Breast epithelium (tissue), 4 donors: ENCODE results near the gene PRDM15. TPM values are rescaled to one million over a fixed set of nuclear protein-coding genes. Genes with fewer than 3 reads are reported as not detected.

Experiments used
- DNase-seq, 2 donors: peaks; one replicate each; pipeline ENCODE4 v3.0.0-alpha.2; 2019; ENCODE audit warnings: low spot score in 2 of 2
- H3K27ac ChIP-seq, 2 donors: fragments of 200-600 bp; sonication (generic) in 1 of 2; one replicate each; pipeline ENCODE4 v1.5.1; 2016 to 2019; ENCODE audit warnings: mild to moderate bottlenecking in 1 of 2
- H3K27me3 ChIP-seq, 2 donors: fragments of 200-600 bp; sonication (generic) in 1 of 2; one replicate each; pipeline versions ENCODE4 v1.5.1 to v1.6.0; 2017 to 2019; ENCODE audit warnings: control low read depth in 1 of 2, mild to moderate bottlenecking in 1 of 2
- H3K36me3 ChIP-seq: fragments of 200-600 bp; one replicate; pipeline ENCODE4 v1.5.1; 2019
- H3K4me1 ChIP-seq, 2 donors: fragments of 200-600 bp; sonication (generic); one replicate each; pipeline ENCODE4 v1.5.1; 2016 to 2019; ENCODE audit warnings: control low read depth in 1 of 2
- H3K4me3 ChIP-seq, 3 donors: fragments of 200-600 bp; sonication (generic); 1 replicate in 2 of 3; 2 replicates in 1 of 3; pipeline ENCODE4 v1.5.1; 2016 to 2019; ENCODE audit warnings: mild to moderate bottlenecking in 3 of 3, moderate library complexity in 2 of 3
- H3K9me3 ChIP-seq, 2 donors: fragments of 200-600 bp; sonication (generic) in 1 of 2; one replicate each; pipeline ENCODE4 v1.5.1; 2016 to 2019; ENCODE audit warnings: control low read depth in 1 of 2
- CTCF ChIP-seq, 3 donors: fragments of 450-650 bp; IDR thresholded peaks; one replicate each; pipeline ENCODE4 v1.5.1; 2016 to 2017; ENCODE audit warnings: antibody characterized with exemption in 3 of 3, mild to moderate bottlenecking in 3 of 3, moderate library complexity in 3 of 3
- POLR2A ChIP-seq: fragments of 450-650 bp; IDR thresholded peaks from one replicate; pipeline ENCODE4 v1.6.1; 2016; ENCODE audit warnings: antibody characterized with exemption, mild to moderate bottlenecking, moderate library complexity
- POLR2AphosphoS5 ChIP-seq, 3 donors: sonication (generic); formaldehyde crosslinking; IDR thresholded peaks; one replicate each; pipeline ENCODE4 v1.6.1; 2017; ENCODE audit warnings: antibody characterized with exemption in 3 of 3
- intact Hi-C: fragments of 100-400 bp; cut with DNase I; formaldehyde crosslinking; loops from one replicate; pipeline ENCODE4 v1.15.1; 2023; ENCODE audit warnings: low total_unique reads
- total RNA-seq, 3 donors: library from RNA; depleted of rRNA; stranded (reverse); fragments of >200 nt; gene quantifications; one replicate each; pipeline ENCODE4 v1.1.0, GENCODE V29; 2016

The PRDM15 gene
- total RNA-seq, 3 donors from 2014 or later = 6.6 to 14.1 (median 9.2) TPM

- Histone ChIP-seq H3K9me3 (no peaks in the 10 kb centered on the region), H3K27me3 (no peaks in the 10 kb centered on the region), H3K4me3 (no peak overlapping the region), H3K4me1 (no peaks in the 10 kb centered on the region), H3K27ac (no peak overlapping the region), H3K36me3 (no peaks in the 10 kb centered on the region)
- no peak for DNase-seq
- TF ChIP-seq POLR2A (no peak), POLR2AphosphoS5 (IDR thresholded peaks at IDR 0.05) (no peak), CTCF (IDR thresholded peaks at IDR 0.05) (no peak)
- intact Hi-C loops = loop anchor here (5.0 kb wide), 1 partner anchor 211 kb away; no protein-coding TSS in a partner anchor
These were observed 7.2 kb upstream of the PRDM15 start for GRCh38 chr21:41886328-41886727.

- no peaks in the 10 kb centered on the region for H3K27me3 ChIP-seq
- TF ChIP-seq CTCF (IDR thresholded peaks at IDR 0.05) (no peak), POLR2AphosphoS5 (IDR thresholded peaks at IDR 0.05) (no peak), POLR2A (no peak)
- H3K9me3 ChIP-seq = no peaks in the 10 kb centered on the region
- intact Hi-C loops = loop anchor here (5.0 kb wide), 1 partner anchor 212 kb away; no protein-coding TSS in a partner anchor
- H3K4me1 ChIP-seq = no peaks in the 10 kb centered on the region
- no peak overlapping the region for H3K27ac ChIP-seq
- no peak overlapping the region for H3K4me3 ChIP-seq
- H3K36me3 ChIP-seq = no peaks in the 10 kb centered on the region
- DNase-seq = no peak
These were observed 6.3 kb upstream of the PRDM15 start for GRCh38 chr21:41885341-41886024.

GRCh38 chr21:41884501-41885030 is 5.4 kb upstream of the PRDM15 start:
- intact Hi-C loops = loop anchor here (5.0 kb wide), 1 partner anchor 213 kb away; no protein-coding TSS in a partner anchor
- no peaks in the 10 kb centered on the region for H3K4me1 ChIP-seq
- TF ChIP-seq CTCF (IDR thresholded peaks at IDR 0.05) (no peak), POLR2A (no peak), POLR2AphosphoS5 (IDR thresholded peaks at IDR 0.05) (no peak)
- no peaks in the 10 kb centered on the region for H3K36me3 ChIP-seq
- H3K4me3 ChIP-seq = no peak overlapping the region
- no peaks in the 10 kb centered on the region for H3K27me3 ChIP-seq
- no peak for DNase-seq
- H3K27ac ChIP-seq = no peak overlapping the region
- no peaks in the 10 kb centered on the region for H3K9me3 ChIP-seq

- H3K4me3 ChIP-seq = no peak overlapping the region
- no peaks in the 10 kb centered on the region for H3K9me3 ChIP-seq
- no peaks in the 10 kb centered on the region for H3K27me3 ChIP-seq
- no peaks in the 10 kb centered on the region for H3K4me1 ChIP-seq
- no peak for TF ChIP-seq POLR2A
- no peak for TF ChIP-seq POLR2AphosphoS5 (IDR thresholded peaks at IDR 0.05)
- no peak for TF ChIP-seq CTCF (IDR thresholded peaks at IDR 0.05)
- intact Hi-C loops = no loop called here
- H3K27ac ChIP-seq = no peak overlapping the region
- DNase-seq = no peak
- no peaks in the 10 kb centered on the region for H3K36me3 ChIP-seq
These were observed 4.4 kb upstream of the PRDM15 start for GRCh38 chr21:41883582-41883981.

- Histone ChIP-seq H3K9me3 (no peaks in the 10 kb centered on the region), H3K36me3 (no peaks in the 10 kb centered on the region), H3K27ac (no peak overlapping the region), H3K4me1 (no peaks in the 10 kb centered on the region), H3K4me3 (no peak overlapping the region), H3K27me3 (no peaks in the 10 kb centered on the region)
- TF ChIP-seq POLR2A (no peak), CTCF (IDR thresholded peaks at IDR 0.05) (no peak), POLR2AphosphoS5 (IDR thresholded peaks at IDR 0.05) (no peak)
- intact Hi-C loops = no loop called here
- no peak for DNase-seq
These were observed 1.9 kb upstream of the PRDM15 start for GRCh38 chr21:41881051-41881450.
